ENCODE measurements around the gene AQP6.

DNA sequence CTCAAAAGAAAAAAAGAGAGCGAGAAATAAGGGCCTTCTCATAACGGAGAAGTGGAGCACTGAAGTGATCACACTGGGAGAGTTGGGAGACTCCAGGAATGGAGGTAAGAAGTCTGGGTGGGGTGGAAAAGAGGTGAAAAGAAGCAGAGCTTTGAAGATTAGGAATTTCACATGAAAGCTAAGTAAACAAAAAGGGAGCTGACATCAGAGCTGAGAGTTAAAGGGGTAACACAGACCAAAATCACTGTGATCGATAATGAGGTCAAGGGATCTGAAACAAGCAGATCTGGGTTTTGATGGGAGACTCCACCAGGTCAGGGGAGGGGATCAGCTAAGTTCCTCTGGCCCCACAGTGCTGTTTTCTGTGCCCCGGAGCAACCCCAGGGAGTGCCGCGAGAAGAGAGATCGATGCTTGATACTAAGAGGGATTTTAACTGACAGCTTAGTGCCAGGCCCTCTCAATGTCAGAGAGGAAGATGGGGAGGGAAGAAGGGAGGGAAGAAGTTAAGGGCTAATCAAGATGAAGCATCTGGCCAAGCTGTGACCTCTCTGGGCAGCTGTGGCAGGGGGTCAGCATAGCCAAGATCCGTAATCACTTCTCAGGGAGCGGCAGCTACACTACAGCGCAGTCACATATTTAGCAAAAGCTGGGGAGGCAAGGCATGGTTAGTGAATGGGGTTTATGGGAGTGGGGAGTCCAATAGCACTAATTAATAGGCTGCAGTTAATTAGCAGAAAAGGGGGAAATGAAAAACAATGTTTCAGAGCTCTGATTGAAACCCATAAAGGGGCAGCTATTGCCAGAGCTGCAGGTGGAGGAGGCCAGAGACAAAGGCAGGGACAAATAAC, 8.0 kb downstream of the AQP6 start:
- no peak for TF ChIP-seq POLR2A (IDR thresholded peaks at IDR 0.05)
- TF ChIP-seq, protein P1, sequence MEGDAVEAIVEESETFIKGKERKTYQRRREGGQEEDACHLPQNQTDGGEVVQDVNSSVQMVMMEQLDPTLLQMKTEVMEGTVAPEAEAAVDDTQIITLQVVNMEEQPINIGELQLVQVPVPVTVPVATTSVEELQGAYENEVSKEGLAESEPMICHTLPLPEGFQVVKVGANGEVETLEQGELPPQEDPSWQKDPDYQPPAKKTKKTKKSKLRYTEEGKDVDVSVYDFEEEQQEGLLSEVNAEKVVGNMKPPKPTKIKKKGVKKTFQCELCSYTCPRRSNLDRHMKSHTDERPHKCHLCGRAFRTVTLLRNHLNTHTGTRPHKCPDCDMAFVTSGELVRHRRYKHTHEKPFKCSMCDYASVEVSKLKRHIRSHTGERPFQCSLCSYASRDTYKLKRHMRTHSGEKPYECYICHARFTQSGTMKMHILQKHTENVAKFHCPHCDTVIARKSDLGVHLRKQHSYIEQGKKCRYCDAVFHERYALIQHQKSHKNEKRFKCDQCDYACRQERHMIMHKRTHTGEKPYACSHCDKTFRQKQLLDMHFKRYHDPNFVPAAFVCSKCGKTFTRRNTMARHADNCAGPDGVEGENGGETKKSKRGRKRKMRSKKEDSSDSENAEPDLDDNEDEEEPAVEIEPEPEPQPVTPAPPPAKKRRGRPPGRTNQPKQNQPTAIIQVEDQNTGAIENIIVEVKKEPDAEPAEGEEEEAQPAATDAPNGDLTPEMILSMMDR (IDR thresholded peaks at IDR 0.05) = no peak
